Measurements from ENCODE around the gene SLC5A10.

GRCh38 chr17:18919963-18920362, 32.0 kb upstream of the SLC5A10 start:
- TF ChIP-seq EP300 (IDR thresholded peaks at IDR 0.05) (no peak), CTCF (IDR thresholded peaks at IDR 0.05) (no peak)
